H1 (cell line): ENCODE data around the gene TOP2A. TPM values are rescaled to one million over a fixed set of nuclear protein-coding genes. Genes with fewer than 3 reads are reported as not detected.
A peak's percentile ranks its signal among the peaks of the same experiment; 100 is the strongest.

ENCODE experiments used
- CTCF ChIA-PET: fragments of 300-600 bp; sonication (Branson Sonifier 250); formaldehyde crosslinking; loops from one replicate; lab custom pipeline; 2021; ENCODE audit not compliant: partially characterized antibody; lab: Charles Lee
- POLR2A ChIA-PET: fragments of 300-600 bp; sonication (Branson Sonifier 250); formaldehyde crosslinking; loops from one replicate; lab custom pipeline; 2021; ENCODE audit warnings: inconsistent platforms; ENCODE audit not compliant: partially characterized antibody; lab: Charles Lee
- DNase-seq, 2 experiments: peaks; one replicate each; pipeline versions ENCODE4 v3.0.0 to v3.0.0-alpha.2; 2010 to 2022; ENCODE audit warnings: low spot score in 2 of 2, low read depth in 1 of 2, mixed read lengths in 1 of 2
- FAIRE-seq: peaks from 2 replicates; lab custom pipeline; 2011; peaks lifted over from hg19 to GRCh38; lab: Jason Lieb, UNC
- H2AFZ ChIP-seq: 2 replicates; pipeline ENCODE4 v1.8.1; 2012; ENCODE audit warnings: low read length, inconsistent platforms
- H2AK5ac ChIP-seq: 2 replicates; pipeline ENCODE4 v1.6.1; 2013; ENCODE audit warnings: low read depth, low read length
- H2BK120ac ChIP-seq: replicated peaks from 2 replicates; pipeline ENCODE3; 2013; ENCODE audit warnings: low read depth, low read length, inconsistent platforms
- H2BK12ac ChIP-seq: 2 replicates; pipeline ENCODE4 v1.6.1; 2013; ENCODE audit warnings: low read depth, low read length
- H2BK15ac ChIP-seq: 2 replicates; pipeline ENCODE4 v1.6.1; 2013; ENCODE audit warnings: low read length
- H2BK20ac ChIP-seq: 2 replicates; pipeline ENCODE4 v1.6.1; 2013; ENCODE audit warnings: low read length
- H2BK5ac ChIP-seq: 2 replicates; pipeline ENCODE4 v1.6.1; 2013; ENCODE audit warnings: low read depth, low read length
- H3K14ac ChIP-seq: 2 replicates; pipeline ENCODE4 v1.6.1; 2013; ENCODE audit warnings: inconsistent platforms; ENCODE audit not compliant: insufficient read length
- H3K18ac ChIP-seq: 2 replicates; pipeline ENCODE4 v1.6.1; 2013; ENCODE audit warnings: low read length; ENCODE audit errors: extremely low read depth
- H3K23ac ChIP-seq: 2 replicates; pipeline ENCODE4 v1.6.1; 2013; ENCODE audit warnings: inconsistent platforms; ENCODE audit not compliant: insufficient read length
- H3K23me2 ChIP-seq: 2 replicates; pipeline ENCODE4 v1.6.1; 2013; ENCODE audit warnings: low read depth, low read length
- H3K27ac ChIP-seq: 2 replicates; pipeline ENCODE4 v1.6.1; 2011; ENCODE audit warnings: low read depth, low read length, inconsistent platforms
- H3K27me3 ChIP-seq, 4 experiments: replicated peaks in 1 of 4; 1 replicate in 1 of 4; 2 replicates in 3 of 4; pipeline versions ENCODE4 v1.6.1 to v1.8.1; 2011 to 2013; ENCODE audit warnings: low read length in 3 of 4, mild to moderate bottlenecking in 3 of 4, inconsistent platforms in 2 of 4, mixed read lengths in 2 of 4, moderate library complexity in 1 of 4; ENCODE audit not compliant: control insufficient read depth in 3 of 4, insufficient read depth in 3 of 4; ENCODE audit errors: extremely low read depth in 1 of 4
- H3K36me3 ChIP-seq, 4 experiments: 2 replicates each; pipeline versions ENCODE4 v1.6.1 to v1.8.1; 2011 to 2013; ENCODE audit warnings: mild to moderate bottlenecking in 4 of 4, low read length in 3 of 4, moderate library complexity in 2 of 4, control low read depth in 1 of 4, inconsistent platforms in 1 of 4; ENCODE audit not compliant: insufficient read depth in 4 of 4, control insufficient read depth in 2 of 4
- H3K4ac ChIP-seq: replicated peaks from 2 replicates; pipeline ENCODE3; 2013; ENCODE audit warnings: low read length, low read depth, mixed read lengths, inconsistent platforms; ENCODE audit not compliant: insufficient read length
- H3K4me1 ChIP-seq, 4 experiments: replicated peaks in 1 of 4; 1 replicate in 1 of 4; 2 replicates in 3 of 4; pipeline versions ENCODE4 v1.6.1 to v1.8.1; 2011 to 2013; ENCODE audit warnings: low read length in 3 of 4, inconsistent platforms in 2 of 4, mixed read lengths in 1 of 4; ENCODE audit not compliant: insufficient read depth in 4 of 4, control insufficient read depth in 3 of 4
- H3K4me2 ChIP-seq, 2 experiments: 2 replicates each; pipeline versions ENCODE4 v1.6.1 to v1.8.1; 2011 to 2013; ENCODE audit warnings: low read depth in 2 of 2, low read length in 2 of 2, control low read depth in 1 of 2, inconsistent platforms in 1 of 2, mild to moderate bottlenecking in 1 of 2; ENCODE audit not compliant: insufficient read depth in 1 of 2
- H3K4me3 ChIP-seq, 4 experiments: fragments of 200-600, 300-600 bp in 1 of 4; sonication (generic), shearing (Covaris generic), sonication (Bioruptor Twin) in 1 of 4; 2 replicates each; pipeline versions ENCODE4 v1.5.1 to v1.8.1; 2011 to 2016; ENCODE audit warnings: low read length in 4 of 4, low read depth in 3 of 4, control low read depth in 2 of 4, inconsistent platforms in 2 of 4, mild to moderate bottlenecking in 2 of 4, mixed read lengths in 1 of 4, moderate library complexity in 1 of 4; ENCODE audit not compliant: insufficient read depth in 2 of 4; ENCODE audit errors: extremely low read depth in 1 of 4
- H3K56ac ChIP-seq: replicated peaks from 2 replicates; pipeline ENCODE3; 2013; ENCODE audit warnings: low read depth, mild to moderate bottlenecking, mixed read lengths, low read length, inconsistent platforms; ENCODE audit not compliant: insufficient read length
- H3K79me1 ChIP-seq: 2 replicates; pipeline ENCODE4 v1.6.1; 2013; ENCODE audit warnings: low read depth, low read length, control low read depth
- H3K79me2 ChIP-seq, 2 experiments: 2 replicates each; pipeline versions ENCODE4 v1.6.1 to v1.8.1; 2012 to 2013; ENCODE audit warnings: low read length in 2 of 2, mild to moderate bottlenecking in 2 of 2, inconsistent platforms in 1 of 2; ENCODE audit not compliant: insufficient read depth in 2 of 2, control insufficient read depth in 1 of 2
- H3K9ac ChIP-seq, 4 experiments: replicated peaks in 1 of 4; 1 replicate in 1 of 4; 2 replicates in 3 of 4; pipeline versions ENCODE4 v1.6.1 to v1.8.1; 2011 to 2013; ENCODE audit warnings: low read depth in 3 of 4, low read length in 3 of 4, control low read depth in 2 of 4, mild to moderate bottlenecking in 2 of 4, moderate library complexity in 2 of 4, inconsistent platforms in 1 of 4; ENCODE audit errors: extremely low read depth in 1 of 4
- H3K9me3 ChIP-seq, 2 experiments: 2 replicates each; pipeline versions ENCODE4 v1.6.1 to v1.8.1; 2012 to 2013; ENCODE audit warnings: mild to moderate bottlenecking in 2 of 2, moderate library complexity in 2 of 2, control low read depth in 1 of 2, inconsistent platforms in 1 of 2, low read depth in 1 of 2, low read length in 1 of 2, mixed read lengths in 1 of 2; ENCODE audit not compliant: insufficient read depth in 2 of 2
- H4K20me1 ChIP-seq, 2 experiments: replicated peaks in 1 of 2; 2 replicates each; pipeline versions ENCODE3 to v1.8.1; 2011 to 2013; ENCODE audit warnings: inconsistent platforms in 2 of 2, low read length in 2 of 2, mild to moderate bottlenecking in 1 of 2; ENCODE audit not compliant: insufficient read depth in 2 of 2, control insufficient read depth in 1 of 2
- H4K5ac ChIP-seq: 2 replicates; pipeline ENCODE4 v1.6.1; 2013; ENCODE audit warnings: low read length, low read depth, mixed read lengths, inconsistent platforms; ENCODE audit not compliant: insufficient read length
- H4K8ac ChIP-seq: 2 replicates; pipeline ENCODE4 v1.8.0; 2013; ENCODE audit warnings: mild to moderate bottlenecking, moderate library complexity, low read length, inconsistent platforms; ENCODE audit not compliant: insufficient read depth; ENCODE audit errors: extremely low read depth
- H4K91ac ChIP-seq: replicated peaks from 2 replicates; pipeline ENCODE3; 2013; ENCODE audit warnings: low read length, mixed read lengths, inconsistent platforms; ENCODE audit not compliant: insufficient read length
- EZH2 ChIP-seq: fragments of 200-600 bp; sonication (generic); IDR thresholded peaks from 2 replicates; pipeline ENCODE4 v1.7.1; 2012; ENCODE audit warnings: low read depth, mild to moderate bottlenecking, moderate library complexity, low read length, inconsistent platforms; ENCODE audit not compliant: severe bottlenecking
- RXRA ChIP-seq: IDR thresholded peaks from 2 replicates; pipeline ENCODE4 v1.6.1; 2011; ENCODE audit warnings: low read depth, mild to moderate bottlenecking, low read length, moderate library complexity; ENCODE audit not compliant: insufficient read depth
- SUZ12 ChIP-seq: fragments of 200-600 bp; sonication (generic); IDR thresholded peaks from 2 replicates; pipeline ENCODE4 v1.6.1; 2012; ENCODE audit warnings: mild to moderate bottlenecking, inconsistent platforms, low read length, moderate library complexity, mixed read lengths
- WGBS, 2 experiments: shearing (Covaris generic) in 1 of 2; methylation state at CpG; one replicate each; pipeline versions ENCODE4 v1.1.6 to v1.1.7; 2013 to 2015; ENCODE audit warnings: low lambda C conversion rate in 2 of 2, mixed read lengths in 2 of 2, inconsistent platforms in 1 of 2, low coverage in 1 of 2, missing lambda C conversion rate in 1 of 2; ENCODE audit not compliant: insufficient replicate concordance in 2 of 2, insufficient coverage in 1 of 2, insufficient read length in 1 of 2; ENCODE audit errors: extremely low coverage in 1 of 2, missing lambda C conversion rate in 1 of 2; 5-methylcytosine and 5-hydroxymethylcytosine counted together
- polyA plus RNA-seq, 7 experiments: library from polyadenylated mRNA; depleted of rRNA in 3 of 7; stranded (reverse) in 5 of 7; unstranded in 2 of 7; fragments of >200 nt in 5 of 7; fragments of 200-250 nt in 2 of 7; gene quantifications; 1 replicate in 5 of 7; 2 replicates in 1 of 7; 4 replicates in 1 of 7; pipeline versions ENCODE4 v1.2.1 to v1.2.3, GENCODE V29; 2011 to 2013; ENCODE audit warnings: missing spikeins in 2 of 7, mixed read lengths in 2 of 7
- total RNA-seq: library from RNA; stranded (reverse); fragmentation: NEBNext Ultra II Directional; extraction: Animal tissue kit (Norgen Biotek cat#: 25700); gene quantifications from 2 replicates; pipeline ENCODE4 v1.2.1, GENCODE V29; 2021

TOP2A gene
- total and polyA plus RNA-seq, 2 of the 8 experiments (the other 6 are each of a cell fraction or from before 2014, with no cell fraction given): 83.1 to 291 TPM

GRCh38 chr17:40342504-40343218 is 75.0 kb downstream of the TOP2A start:
- Histone ChIP-seq H3K23ac (no peak overlapping the region), H3K36me3 (no peaks in the 10 kb centered on the region; a peak in 1 of 8 replicates), H3K4me3 (peak overlapping the region; percentile 57 to 74 (median 62)), H4K5ac (no peak overlapping the region), H2AK5ac (no peak overlapping the region; the same call in 1 of the 2 replicates), H3K79me2 (no peaks in the 10 kb centered on the region; a peak in 1 of 4 replicates), H3K23me2 (peaks cover 29% of the 10 kb centered on the region; the same call in 1 of the 2 replicates), H3K4me1 (peaks cover 21 to 48% (median 42%) of the 10 kb centered on the region in 4 experiments), H3K27ac (no peak overlapping the region), H4K20me1 (peaks cover 23 to 48% of the 10 kb centered on the region in 2 experiments), H3K79me1 (peaks cover 2% of the 10 kb centered on the region; the same call in 1 of the 2 replicates), H3K14ac (no peak overlapping the region), H3K9me3 (no peaks in the 10 kb centered on the region), H2AFZ (no peak overlapping the region), H3K4me2 (peak overlapping the region; percentile 73 to 91), H3K9ac (no peak overlapping the region), H3K56ac (no peak overlapping the region), H2BK20ac (no peak overlapping the region), H2BK15ac (no peak overlapping the region), H4K91ac (no peak overlapping the region), H3K18ac (no peak overlapping the region; the same call in 1 of the 2 replicates)
- CTCF ChIA-PET: interaction anchor here (1.6 to 30.8 kb wide), 3 partner anchors 14 to 24 kb away, joined by 4 to 1198 read pairs (median 74); partner anchors contain the start of genes GJD3 and RARA
- WGBS, 2 experiments: 8% methylated on average over 33 of the region's 38 CpGs; no CpG with 5 or more reads in 1 of the 2 experiments
- POLR2A ChIA-PET: interaction anchor here (1.3 to 27.8 kb wide), 3 partner anchors 7 to 40 kb away, joined by 3 to 570 read pairs (median 6); partner anchors contain the start of genes CDC6 and RARA
- TF ChIP-seq SUZ12 (peak; percentile 26; the same call in 1 of the 2 replicates), EZH2 (peak; percentile 63), RXRA (no peak)
- TF ChIP-seq, all 59 proteins: peak for 2
- Histone ChIP-seq H2BK5ac (no peak overlapping the region), H3K27me3 (peaks cover 19 to 81% (median 61%) of the 10 kb centered on the region in 4 experiments), H4K8ac (no peak overlapping the region), H3K4ac (no peak overlapping the region), H2BK12ac (no peak overlapping the region), H2BK120ac (no peak overlapping the region)
- FAIRE-seq: no peak
- peak in 1 of 2 experiments; percentile 60 for DNase-seq
